A172 (cell line): Measurements from ENCODE around the gene TNFRSF1A. TPM values are rescaled to one million over a fixed set of nuclear protein-coding genes. Genes with fewer than 3 reads are reported as not detected.

Source experiments
- DNase-seq: peaks from one replicate; pipeline ENCODE4 v3.0.0-alpha.2; 2015; ENCODE audit warnings: low spot score
- total RNA-seq: library from RNA; depleted of rRNA; stranded (reverse); fragments of >200 nt; shearing (Covaris generic); gene quantifications from 2 replicates; pipeline ENCODE4 v1.2.3, GENCODE V29; 2014; rRNA removed

The TNFRSF1A gene
- 121 and 172 TPM in 2 replicates for total RNA-seq

DNA sequence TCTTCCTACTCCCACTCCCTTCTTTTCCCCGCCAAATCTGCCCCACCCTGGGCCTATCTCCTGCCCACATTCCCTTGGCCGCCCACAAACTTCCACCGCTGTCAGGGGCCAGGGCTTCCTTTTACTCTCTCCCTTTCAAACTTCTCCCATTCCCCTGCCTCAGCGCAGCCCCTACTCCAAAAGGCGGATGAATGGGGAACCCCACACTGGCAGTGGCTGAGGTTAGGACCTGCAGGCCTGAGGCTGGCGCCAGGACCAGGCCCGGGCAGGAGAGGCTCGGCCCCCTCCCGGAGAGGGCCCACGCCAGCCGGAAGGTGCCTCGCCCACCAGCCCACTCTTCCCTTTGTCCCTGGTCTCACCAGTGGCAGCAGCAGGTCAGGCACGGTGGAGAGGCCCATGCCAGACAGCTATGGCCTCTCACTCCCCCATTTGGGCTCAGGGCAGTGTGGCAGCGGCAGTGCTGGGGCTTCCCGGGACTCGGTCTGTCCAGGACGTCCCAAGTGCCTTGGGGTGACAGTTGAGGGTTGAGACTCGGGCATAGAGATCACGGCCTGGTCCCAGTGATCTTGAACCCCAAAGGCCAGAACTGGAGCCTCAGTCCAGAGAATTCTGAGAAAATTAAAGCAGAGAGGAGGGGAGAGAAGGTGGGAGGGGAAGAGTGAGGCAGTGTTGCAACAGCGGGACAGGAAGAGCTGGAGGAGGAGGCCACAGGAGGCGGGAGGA lies at the start of gene TNFRSF1A:
Gene TNFRSF1A, minus strand, starts transcription at position 660 of the 723 bp plus-strand sequence. Its CDS starts 262 bp downstream, at position 398.
- DNase-seq: peak; percentile 82

DNA sequence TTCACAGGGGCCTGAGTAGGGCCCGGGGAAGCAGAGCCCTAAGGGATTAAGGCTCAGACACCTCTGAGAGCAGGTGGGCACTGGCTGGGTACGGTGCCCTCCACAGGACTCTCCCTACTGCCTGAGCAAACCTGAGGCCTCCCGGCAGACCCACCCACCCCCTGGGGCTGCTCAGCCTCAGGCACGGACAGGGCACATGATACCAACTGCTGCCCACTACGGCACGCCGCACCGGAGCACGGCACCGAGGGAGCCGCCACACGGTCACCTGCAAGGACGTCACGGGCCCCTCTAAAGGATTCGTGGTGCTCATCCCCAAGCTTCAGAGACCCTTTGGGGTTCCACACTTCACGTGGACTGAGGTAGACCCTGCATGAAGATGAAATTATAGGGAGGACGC lies 49.1 kb upstream of the TNFRSF1A start:
- DNase-seq: no peak

DNA sequence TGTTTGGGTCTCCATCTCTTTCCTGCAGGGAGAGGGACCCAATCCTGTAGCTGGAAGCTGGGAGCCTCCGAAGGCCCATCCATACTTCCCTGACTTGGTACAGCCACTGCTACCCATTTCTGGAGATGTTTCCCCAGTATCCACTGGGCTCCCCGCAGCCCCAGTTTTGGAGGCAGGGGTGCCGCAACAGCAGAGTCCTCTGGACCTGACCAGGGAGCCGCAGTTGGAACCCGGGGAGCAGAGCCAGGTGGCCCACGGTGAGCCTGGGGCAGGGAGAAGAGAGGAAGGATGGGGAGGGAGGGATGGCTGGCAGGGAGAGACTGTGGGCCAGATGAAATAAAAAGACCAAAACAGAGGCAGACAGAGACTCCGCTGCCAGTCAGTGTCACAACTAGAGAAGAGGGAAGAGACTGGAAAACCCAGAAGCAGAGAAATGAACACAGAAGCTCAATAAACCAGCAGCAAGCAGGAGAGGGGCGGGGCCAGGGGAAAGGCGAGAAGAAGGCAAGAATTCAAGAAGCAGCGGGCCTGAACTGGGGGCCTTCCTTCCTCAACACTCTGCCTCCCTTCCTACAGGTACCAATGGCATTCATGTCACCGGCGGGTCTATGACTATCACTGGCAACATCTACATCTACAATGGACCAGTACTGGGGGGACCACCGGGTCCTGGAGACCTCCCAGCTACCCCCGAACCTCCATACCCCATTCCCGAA lies 48.4 kb upstream of the TNFRSF1A start:
- DNase-seq: no peak

DNA sequence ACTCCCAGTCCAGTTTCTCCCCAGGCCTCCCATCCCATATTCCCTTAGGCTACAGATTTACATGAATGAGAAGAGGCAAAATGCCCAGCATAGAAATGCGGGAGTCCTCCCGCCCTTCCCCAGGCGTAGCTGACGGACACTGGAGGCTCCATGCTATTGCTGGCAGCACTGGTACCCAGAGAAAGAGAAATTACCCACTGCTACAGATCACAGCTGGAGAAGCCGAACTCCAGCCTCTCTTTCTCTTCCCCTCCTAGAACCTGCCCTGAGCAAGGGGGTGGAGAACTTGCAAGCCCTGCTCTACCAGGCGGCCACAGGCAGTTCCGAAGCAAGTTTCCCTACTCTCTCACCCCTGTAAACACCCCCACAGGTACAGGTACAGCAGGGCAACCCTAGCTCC lies 45.7 kb upstream of the TNFRSF1A start:
- no peak for DNase-seq

DNA sequence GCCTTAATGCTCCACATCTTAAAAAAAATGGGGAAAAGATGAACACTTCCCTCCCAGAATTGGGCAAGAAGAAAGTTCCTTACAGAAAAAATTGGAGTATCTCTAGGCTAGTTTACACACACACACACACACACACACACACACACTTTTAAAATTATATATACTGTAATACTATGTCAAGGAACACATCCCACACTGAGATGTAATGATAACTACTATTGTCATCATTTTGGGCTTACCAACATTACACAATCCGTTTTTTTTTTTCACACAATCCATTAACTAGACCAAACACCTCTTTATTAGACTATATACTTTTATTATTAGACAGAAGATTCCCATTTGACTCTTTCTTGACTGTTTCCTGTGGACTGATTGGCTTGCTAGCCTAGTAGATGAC lies 44.6 kb upstream of the TNFRSF1A start:
- DNase-seq: no peak

DNA sequence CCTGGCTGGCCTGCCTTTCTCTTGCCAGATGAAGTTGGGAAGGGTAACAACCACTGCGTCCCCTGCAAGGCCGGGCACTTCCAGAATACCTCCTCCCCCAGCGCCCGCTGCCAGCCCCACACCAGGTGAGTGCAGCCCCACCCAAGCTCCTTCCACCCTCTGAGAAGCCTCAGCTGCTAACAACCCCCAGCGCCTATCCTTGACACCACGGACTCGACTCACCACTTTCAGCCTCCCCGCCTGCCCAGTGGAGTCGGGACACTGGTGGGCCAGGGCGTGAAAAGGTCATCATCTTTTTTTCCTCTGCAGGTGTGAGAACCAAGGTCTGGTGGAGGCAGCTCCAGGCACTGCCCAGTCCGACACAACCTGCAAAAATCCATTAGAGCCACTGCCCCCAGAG lies 44.2 kb upstream of the TNFRSF1A start:
- no peak for DNase-seq

DNA sequence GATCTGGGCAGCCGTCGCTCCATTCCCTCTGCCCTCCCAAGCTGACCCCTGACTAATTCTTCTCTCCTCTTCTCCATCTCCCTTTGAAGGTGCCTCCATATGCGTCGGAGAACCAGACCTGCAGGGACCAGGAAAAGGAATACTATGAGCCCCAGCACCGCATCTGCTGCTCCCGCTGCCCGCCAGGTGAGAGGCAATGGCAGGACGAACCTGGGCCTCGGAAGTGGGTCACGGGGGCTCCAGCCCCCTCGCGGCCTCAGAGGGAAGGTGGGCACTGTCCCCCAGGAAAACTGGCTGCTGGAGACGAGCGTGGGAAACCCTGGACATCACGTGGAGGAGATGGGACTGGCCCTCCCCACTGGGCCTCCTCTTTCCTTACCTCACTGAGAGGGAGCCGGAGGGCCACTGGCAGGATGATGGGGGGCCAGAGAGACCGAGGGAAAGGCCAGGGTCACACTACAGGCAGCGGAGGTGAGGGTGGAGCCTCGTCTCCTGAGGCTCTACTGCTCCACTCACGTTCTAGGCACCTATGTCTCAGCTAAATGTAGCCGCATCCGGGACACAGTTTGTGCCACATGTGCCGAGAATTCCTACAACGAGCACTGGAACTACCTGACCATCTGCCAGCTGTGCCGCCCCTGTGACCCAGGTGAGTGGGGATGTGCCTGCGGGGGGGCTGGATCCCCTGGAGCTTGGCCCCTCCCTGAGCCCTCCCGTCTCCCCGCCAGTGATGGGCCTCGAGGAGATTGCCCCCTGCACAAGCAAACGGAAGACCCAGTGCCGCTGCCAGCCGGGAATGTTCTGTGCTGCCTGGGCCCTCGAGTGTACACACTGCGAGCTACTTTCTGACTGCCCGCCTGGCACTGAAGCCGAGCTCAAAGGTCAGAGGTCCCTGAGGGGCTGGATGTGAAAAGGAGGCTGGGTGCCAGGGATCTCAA lies 42.9 kb upstream of the TNFRSF1A start:
- DNase-seq: no peak

DNA sequence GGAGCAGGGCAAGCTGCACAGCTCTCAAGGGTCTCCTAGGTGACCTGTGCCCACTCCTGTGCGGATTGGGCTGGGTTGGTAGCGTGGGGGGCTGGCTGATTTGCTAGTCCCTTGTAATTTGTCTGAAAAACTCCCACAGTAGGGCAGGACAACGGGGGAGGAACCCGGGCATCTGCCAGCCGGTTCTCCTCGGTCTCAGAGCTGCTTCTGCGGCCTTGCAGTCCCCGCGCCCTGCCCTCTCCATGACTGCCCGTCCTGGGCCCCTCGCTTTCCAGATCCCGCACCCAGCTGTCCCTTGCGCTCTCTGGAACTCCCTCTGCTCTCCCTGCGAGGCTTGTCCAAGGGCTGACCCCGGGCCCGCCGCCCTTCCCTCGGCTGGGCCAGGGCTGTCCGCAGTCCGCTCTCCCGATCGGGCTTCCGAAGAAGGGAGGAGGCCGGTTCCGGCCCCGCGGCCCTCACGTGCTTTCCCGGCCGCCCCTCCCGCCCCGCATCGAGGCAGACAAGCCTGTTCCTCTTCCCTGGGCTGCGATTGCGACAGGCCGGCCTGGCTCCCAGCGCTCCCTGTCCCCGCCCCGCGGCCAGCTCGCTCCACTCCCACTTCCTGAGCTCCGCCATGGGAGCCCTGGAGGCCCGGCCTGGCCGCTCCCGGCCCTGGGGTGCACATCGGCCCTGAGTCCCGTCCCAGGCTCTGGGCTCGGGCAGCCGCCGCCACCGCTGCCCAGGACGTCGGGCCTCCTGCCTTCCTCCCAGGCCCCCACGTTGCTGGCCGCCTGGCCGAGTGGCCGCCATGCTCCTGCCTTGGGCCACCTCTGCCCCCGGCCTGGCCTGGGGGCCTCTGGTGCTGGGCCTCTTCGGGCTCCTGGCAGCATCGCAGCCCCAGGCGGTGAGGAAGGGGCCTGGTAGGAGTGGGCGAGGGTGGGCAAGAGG lies 42.0 kb upstream of the TNFRSF1A start, which contains the start of gene LTBR:
Gene LTBR, plus strand, starts transcription at position 591 of the 927 bp plus-strand sequence. Its CDS starts 197 bp downstream, at position 788.
- no peak for DNase-seq

DNA sequence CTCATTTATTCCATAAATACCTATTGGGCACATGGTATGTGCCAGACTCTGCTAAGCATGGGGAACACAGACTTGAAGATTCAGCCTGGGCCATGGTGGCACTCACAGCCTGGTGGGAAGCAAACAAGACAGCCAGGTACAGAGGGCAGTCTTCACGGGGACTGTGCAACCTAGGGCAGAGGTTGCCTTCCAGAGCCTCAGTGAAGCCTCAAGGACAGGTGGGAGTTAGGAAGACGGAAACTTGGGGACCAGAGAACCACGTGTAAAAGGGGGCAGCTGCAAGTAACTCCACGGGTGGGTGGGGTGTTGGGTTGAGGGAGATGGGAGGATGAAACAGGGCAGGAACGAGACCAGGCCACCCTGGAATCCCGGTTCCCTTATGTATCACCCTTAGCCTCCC lies 41.1 kb upstream of the TNFRSF1A start:
- DNase-seq: no peak

DNA sequence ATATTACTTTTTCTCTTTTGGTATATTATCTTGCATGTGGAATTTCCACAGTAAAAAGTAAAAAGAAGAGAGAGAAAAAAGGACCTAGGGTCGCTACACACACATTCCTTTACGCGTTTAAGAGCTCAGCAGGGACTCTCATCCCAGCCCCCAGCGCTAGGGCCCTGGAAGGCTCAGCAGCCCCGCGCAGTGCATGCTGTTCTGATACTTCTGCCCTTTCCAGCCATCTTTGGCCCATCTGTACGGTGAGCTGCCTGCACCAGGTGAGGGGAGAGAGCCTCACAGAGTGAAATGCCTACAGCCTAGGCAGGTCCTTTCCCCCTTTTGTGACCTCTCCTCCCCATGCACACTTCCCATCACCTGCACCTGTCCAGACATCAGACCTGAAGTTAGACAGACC lies 40.5 kb upstream of the TNFRSF1A start:
- DNase-seq: no peak

DNA sequence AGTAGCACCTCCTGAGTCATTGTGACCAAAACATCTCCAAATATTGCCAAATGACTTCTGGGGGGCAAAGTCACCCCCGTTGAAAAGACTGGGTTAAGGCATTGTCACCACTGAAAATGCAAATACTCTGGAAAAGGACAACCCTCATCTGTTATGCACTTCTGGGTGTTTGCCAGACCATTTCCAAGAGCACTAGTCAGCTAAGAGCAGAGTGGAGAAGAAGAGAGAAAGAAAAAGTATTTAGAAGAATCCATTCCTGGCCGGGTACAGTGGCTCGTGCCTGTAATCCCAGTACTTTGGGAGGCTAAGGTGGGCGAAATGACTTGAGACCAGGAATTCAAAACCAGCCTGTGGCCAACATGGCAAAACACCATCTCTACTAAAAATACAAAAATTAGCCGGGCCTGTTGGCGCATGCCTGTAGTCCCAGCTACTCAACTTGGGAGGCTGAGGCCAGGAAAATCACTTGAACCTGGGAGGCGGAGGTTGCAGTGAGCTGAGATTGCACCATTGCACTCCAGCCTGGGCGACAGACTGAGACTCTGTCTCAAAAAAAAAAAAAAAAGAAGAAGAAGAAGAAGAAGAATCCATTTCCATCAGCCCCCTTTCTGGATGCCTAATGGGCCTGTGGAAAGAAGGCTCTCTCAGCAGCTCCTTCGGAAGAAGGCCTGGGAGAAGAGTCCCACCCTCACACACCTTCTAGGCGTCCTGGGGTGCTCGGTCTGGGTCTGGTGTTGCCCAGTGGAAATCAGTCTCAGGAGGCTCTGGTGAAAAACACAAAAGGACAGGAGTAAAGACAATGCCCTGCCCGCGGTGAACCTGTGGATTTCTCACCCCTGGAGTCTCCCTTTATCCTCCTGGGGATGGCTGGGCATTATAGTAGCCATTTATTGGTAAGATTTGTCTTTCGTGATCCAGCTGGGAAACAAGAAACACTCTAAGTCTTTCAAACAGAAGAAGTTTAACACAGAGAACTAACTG lies 38.6 kb upstream of the TNFRSF1A start:
- DNase-seq: no peak

DNA sequence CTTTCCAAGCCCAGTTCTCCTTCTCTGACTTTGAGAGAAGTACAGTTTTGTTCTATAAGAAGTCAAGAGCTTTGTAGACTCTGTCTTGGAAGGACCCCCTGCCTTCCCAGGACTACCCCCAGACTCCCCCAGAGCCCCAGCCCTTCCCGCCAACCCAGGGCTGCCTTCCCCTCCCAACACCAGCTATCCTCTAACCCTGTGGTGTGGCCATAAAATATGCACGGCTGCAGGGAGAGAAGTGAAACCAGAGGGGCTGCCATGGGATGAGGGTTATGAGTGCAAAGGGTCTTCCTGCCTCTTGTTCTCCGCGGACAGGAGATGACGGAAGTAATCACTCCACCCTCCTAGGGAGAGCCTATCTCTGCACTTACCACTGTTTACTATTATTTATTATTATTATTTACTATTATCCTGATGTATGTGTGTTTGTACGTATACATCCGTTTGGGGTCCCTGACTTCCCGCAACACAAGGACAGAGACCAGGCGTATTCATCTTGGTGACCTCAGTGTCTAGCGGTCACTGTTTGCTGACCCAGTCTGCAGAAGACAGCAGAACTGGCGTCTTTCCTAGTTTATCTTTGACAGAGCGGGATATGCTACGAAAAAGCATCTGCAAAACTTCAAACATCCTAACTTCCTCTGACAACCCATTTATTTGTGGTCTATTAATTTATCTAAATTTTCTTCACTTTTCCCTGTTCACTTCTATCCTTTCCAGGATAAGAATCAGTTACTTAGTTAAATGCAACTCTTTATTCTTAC lies 37.0 kb upstream of the TNFRSF1A start:
- DNase-seq: no peak

DNA sequence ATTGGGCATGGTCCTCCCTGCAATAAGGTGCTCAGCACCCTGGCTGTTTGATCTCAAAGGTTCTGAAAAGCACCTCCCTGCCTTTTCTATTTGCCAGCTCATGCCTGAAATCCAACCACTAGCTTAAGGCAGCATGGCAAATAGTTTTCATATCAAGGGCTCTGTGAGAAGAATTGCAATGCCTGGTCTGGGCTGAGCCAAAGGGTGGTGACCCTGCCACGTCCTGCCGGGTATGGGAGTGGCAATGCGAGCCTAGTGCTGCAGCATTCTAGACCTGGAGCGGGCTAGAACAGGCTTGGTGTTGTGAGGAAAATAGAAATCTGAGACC lies 35.8 kb upstream of the TNFRSF1A start:
- no peak for DNase-seq

DNA sequence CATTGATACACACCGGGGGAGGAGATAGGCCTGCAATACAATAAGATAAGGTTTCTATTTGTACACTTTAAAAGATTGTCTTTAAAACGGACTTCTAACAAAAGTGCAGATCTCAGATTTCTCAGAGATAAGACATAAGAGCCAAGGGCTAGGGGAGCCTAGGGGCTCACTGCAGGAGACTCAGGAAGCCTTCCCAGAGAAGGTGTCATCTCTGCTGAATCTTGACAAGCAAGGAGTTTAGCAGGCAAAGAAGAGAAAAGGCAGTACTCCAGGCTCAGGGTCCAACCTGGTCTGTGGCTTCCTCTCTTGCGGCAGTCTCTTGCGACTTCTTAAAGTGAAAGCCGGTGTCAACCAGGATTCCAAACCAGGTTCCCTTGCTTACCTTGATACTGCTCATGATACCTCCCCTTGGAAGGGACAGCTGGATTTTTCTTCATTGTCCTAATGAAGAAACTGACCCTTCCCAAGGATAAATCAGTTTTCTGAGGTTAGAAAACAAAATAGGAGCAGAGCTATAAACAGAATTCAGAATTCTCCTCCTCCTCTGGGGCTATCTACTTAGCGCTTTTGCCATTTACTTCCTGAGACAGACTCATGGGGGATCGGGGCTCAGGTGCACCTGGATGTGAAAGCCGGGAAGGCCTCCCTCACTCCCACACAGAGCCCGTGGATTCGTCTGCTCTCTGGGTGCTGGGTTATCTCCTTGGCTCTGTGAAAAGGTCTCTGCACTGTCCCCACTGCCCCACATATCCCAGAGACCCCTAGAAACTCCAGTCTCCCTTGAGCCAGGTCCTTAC lies 35.2 kb upstream of the TNFRSF1A start:
- no peak for DNase-seq

DNA sequence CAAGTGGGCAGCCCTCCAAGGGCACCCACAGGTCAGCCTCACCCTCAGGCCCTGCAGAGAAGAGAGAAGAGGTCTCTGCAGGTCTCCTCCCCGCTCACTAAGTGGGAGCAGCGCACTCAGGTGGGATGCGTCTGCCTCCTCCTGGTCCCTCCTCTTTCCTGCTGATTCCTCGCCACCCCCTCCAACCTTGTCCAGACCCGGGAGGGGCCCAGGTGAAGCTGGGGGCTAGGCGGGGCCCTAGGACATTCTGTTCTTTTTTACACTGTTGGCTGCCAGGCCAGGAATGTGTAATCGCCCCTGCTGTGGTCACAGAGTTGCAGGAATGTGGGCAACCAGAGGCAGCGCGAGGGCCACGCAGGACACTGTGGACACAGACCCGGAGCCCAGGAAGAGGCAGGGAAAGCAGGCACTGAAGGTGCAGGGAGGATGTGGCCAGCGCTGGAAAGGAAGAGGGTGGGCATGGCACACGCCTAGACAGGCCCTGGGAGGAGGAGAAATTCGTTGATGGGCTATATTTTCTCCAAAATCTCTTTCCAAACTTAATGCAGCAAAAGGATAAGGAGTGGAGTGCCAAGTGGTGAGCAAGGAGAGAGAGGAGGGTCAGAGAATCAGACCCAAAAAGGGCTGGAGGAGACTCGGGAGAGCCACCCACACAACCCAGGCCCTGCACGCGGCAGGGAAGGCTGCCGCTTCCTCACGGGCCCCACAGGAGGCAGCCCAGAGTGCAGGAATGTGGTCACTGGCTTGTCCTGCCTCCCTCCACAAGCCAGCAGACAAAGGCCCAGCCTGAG lies 34.4 kb upstream of the TNFRSF1A start:
- DNase-seq: peak; percentile 42

DNA sequence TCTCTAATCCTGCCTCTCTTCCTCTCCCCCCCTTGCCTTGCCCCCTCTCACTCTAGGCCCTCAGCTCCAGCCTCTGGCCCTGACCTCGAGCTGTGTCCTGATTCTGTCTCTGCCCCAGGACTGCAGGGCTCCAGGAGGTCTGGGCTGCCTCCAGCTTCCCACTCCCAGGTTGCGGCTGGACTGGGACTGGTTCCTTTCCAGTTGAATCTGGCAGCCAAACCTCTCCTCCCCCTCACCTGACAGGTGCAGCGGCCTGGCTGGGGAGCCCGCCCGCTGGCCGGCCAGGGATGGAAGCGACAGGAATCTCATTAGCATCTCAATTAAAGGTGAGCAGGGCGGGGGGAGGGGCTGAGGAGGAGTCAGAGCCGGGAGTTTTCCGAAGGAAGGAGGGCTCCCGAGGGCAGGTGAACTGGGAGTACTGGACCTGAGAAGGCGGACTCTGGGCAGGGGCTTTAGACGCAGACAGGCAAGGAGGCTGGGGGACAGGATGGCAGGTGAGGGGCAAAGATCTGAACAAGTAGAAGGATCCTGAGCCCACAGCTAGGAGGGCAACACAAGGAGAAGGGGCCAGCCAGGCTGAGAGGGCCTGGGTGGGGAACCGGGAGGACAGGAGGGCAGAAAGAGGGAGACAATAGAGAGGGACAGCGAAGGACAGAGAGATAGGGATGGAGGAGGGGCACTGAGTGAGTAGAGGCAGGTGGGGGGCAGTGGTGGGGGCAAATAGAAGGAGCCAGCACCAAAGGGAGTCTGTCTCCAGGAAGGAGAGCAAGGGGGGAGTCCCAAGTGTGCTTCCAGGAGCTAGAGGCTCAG lies 33.6 kb upstream of the TNFRSF1A start, which contains the start of gene SCNN1A:
Gene SCNN1A, minus strand, starts transcription at position 295 of the 810 bp plus-strand sequence. CDS start 780 bp downstream, outside the sequence.
- no peak for DNase-seq
